ENCODE data around the gene SPTBN2.

Gene SPTBN2

DNA sequence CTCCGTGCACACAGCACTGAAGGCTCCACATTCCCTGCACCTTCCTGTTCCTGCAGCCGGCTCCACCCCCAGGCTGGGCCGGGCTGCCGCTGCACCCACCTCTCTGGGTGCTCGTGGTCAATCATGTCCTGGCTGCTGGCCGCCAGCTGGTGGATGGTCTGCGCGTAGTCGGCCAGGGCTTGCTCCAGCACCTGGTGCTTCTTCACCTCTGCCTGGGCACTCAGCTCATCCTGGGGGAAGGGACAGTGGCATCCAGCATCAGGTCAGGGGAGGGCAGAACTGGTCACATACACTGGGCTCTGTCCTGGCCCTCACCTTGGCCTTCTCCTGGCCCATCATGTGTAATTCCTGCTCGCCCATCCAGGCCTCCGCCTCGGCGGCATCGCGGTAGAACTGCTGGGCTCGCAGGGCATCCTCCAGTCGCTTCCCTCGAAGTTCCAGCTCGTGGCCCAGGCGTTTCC, 36.1 kb downstream of the SPTBN2 start:
- TF ChIP-seq FOXM1 (IDR thresholded peaks at IDR 0.05; ENCODE audit: borderline replicate concordance) (no peak), TARDBP (IDR thresholded peaks at IDR 0.05) (no peak), ZNF384 (IDR thresholded peaks at IDR 0.05) (no peak), FOXA1 (IDR thresholded peaks at IDR 0.05) (no peak), BHLHE40 (IDR thresholded peaks at IDR 0.05; ENCODE audit: borderline replicate concordance) (no peak)
- DNase-seq (ENCODE audit: extremely low spot score), result no peak
- ChIA-PET POLR2A (interaction anchor here (1.1 kb wide), 1 partner anchor 142 kb away, joined by 3 read pairs; no protein-coding TSS in a partner anchor), CTCF (interaction anchor here (1.1 kb wide), 1 partner anchor 14 kb away, joined by 3 read pairs; no protein-coding TSS in a partner anchor)

- TF ChIP-seq SP1 (IDR thresholded peaks at IDR 0.05) (no peak), HDGF (IDR thresholded peaks at IDR 0.05; ENCODE audit: borderline replicate concordance) (no peak), L3MBTL2 (conservative IDR thresholded peaks at IDR 0.05) (no peak), PKNOX1 (IDR thresholded peaks at IDR 0.05) (no peak), ELF4 (IDR thresholded peaks at IDR 0.05) (no peak), FOXA1 (IDR thresholded peaks at IDR 0.05) (no peak), FOXK2 (IDR thresholded peaks at IDR 0.05) (no peak), ARNT (IDR thresholded peaks at IDR 0.05) (no peak), SUZ12 (IDR thresholded peaks at IDR 0.05) (no peak), BHLHE40 (IDR thresholded peaks at IDR 0.05; ENCODE audit: borderline replicate concordance) (no peak), ZNF384 (IDR thresholded peaks at IDR 0.05) (no peak), NFRKB (IDR thresholded peaks at IDR 0.05) (no peak), TARDBP (IDR thresholded peaks at IDR 0.05) (no peak), LEF1 (IDR thresholded peaks at IDR 0.05; ENCODE audit: borderline replicate concordance) (no peak), FOXM1 (IDR thresholded peaks at IDR 0.05; ENCODE audit: borderline replicate concordance) (no peak), CTBP1 (IDR thresholded peaks at IDR 0.05; ENCODE audit: borderline replicate concordance) (no peak)
- CTCF ChIA-PET, result interaction anchor here (1.1 kb wide), 1 partner anchor 14 kb away, joined by 3 read pairs; no protein-coding TSS in a partner anchor
- POLR2A ChIA-PET, result interaction anchor here (1.1 kb wide), 1 partner anchor 142 kb away, joined by 3 read pairs; no protein-coding TSS in a partner anchor
- DNase-seq (ENCODE audit: extremely low spot score), result no peak
These were observed 36.6 kb downstream of the SPTBN2 start for GRCh38 chr11:66692446-66692845.

- POLR2A ChIA-PET, result no interaction called here
- CTCF ChIA-PET, result no interaction called here
- TF ChIP-seq CTBP1 (IDR thresholded peaks at IDR 0.05; ENCODE audit: borderline replicate concordance) (no peak), LEF1 (IDR thresholded peaks at IDR 0.05; ENCODE audit: borderline replicate concordance) (no peak), FOXA1 (IDR thresholded peaks at IDR 0.05) (no peak)
- no peak for DNase-seq (ENCODE audit: extremely low spot score)
These were observed 37.6 kb downstream of the SPTBN2 start for GRCh38 chr11:66691311-66691980.

GRCh38 chr11:66689661-66690590, 39.1 kb downstream of the SPTBN2 start:
- ChIA-PET POLR2A (no interaction called here), CTCF (no interaction called here)

DNA sequence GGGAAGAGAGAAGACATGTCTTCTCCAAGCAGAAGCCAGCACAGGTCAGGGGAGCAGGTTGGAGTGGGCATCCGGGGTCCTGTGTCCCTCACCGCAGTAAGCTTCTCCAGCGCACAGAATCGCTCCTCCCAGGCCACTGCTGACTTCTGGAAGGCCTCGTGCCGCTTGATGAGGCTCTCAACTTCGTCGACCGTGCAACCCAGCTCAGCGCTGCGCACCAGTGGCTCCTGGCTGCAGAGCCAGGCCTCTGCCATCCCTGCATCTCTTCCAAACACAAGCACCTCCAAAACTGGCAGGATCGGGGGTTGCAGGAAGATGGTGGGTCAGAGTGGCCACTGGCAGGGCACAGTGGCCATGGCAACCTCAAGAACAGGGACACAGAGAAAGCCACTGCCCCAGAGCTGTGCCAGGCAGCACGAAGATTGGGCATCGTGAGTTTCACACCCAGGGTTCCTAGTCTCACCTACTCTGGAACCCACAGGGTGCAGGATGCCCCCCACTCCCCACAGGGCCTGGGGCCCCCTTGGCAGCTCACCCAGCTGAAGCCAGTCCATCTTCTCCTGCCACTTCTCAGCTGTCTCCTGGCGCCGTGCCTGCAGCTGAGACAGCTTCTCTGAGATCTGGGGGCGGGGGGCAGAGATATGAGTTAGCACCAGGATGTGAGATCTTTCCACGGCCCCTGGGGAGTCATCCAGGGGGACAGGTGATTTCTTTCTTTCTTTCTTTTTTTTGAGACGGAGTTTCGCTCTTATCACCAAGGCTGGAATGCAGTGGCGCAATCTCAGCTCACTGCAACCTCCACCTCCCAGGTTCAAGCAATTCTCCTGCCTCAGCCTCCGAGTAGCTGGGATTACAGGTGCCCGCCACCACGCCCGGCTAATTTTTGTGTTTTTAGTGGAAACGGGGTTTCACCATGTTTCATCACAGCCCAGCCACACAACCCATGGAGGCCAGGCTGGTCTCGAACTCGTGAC, 40.2 kb downstream of the SPTBN2 start:
- POLR2A ChIA-PET, result no interaction called here
- TF ChIP-seq FOXM1 (IDR thresholded peaks at IDR 0.05; ENCODE audit: borderline replicate concordance) (no peak), HDGF (IDR thresholded peaks at IDR 0.05; ENCODE audit: borderline replicate concordance) (no peak), LEF1 (IDR thresholded peaks at IDR 0.05; ENCODE audit: borderline replicate concordance) (no peak), L3MBTL2 (conservative IDR thresholded peaks at IDR 0.05) (no peak), NFRKB (IDR thresholded peaks at IDR 0.05) (no peak), PKNOX1 (IDR thresholded peaks at IDR 0.05) (no peak), ARNT (IDR thresholded peaks at IDR 0.05) (no peak), ELF4 (IDR thresholded peaks at IDR 0.05) (no peak), ZNF384 (IDR thresholded peaks at IDR 0.05) (no peak), FOXK2 (IDR thresholded peaks at IDR 0.05) (no peak), SP1 (IDR thresholded peaks at IDR 0.05) (no peak), FOXA1 (IDR thresholded peaks at IDR 0.05) (no peak), BHLHE40 (IDR thresholded peaks at IDR 0.05; ENCODE audit: borderline replicate concordance) (no peak), CTBP1 (IDR thresholded peaks at IDR 0.05; ENCODE audit: borderline replicate concordance) (no peak), SUZ12 (IDR thresholded peaks at IDR 0.05) (no peak), TARDBP (IDR thresholded peaks at IDR 0.05) (no peak)
- no peak for DNase-seq (ENCODE audit: extremely low spot score)
- CTCF ChIA-PET, result no interaction called here

More at GRCh38 chr11:66689661-66690590, 39.1 kb downstream of the SPTBN2 start:
- TF ChIP-seq SP1 (IDR thresholded peaks at IDR 0.05), result no peak
- DNase-seq (ENCODE audit: extremely low spot score), result no peak

DNA sequence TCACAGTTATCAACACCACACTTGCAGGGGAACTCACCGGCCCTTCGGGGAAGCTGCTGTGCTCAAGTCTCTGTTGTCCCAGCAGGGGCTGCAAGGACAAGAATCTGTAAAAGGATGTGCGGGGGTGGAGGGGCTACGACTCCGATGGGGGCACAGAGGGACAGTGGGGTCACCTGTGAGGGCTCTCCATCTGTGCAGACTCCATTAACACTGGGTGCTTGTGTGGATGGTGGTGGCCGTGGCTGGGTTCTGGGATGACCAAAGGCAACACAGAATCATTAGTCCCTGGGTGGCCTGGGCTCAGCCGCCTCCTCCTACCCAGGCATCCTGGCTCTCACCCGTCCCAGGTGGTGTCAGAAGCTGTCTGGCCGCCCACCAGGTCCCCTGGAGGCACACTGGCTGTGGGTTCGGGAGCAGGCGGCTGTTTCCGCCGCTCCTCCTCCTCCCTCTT, 41.2 kb downstream of the SPTBN2 start:
- POLR2A ChIA-PET, result no interaction called here
- CTCF ChIA-PET, result no interaction called here
- DNase-seq (ENCODE audit: extremely low spot score), result no peak
- TF ChIP-seq L3MBTL2 (conservative IDR thresholded peaks at IDR 0.05) (no peak), BHLHE40 (IDR thresholded peaks at IDR 0.05; ENCODE audit: borderline replicate concordance) (no peak), SP1 (IDR thresholded peaks at IDR 0.05) (no peak), PKNOX1 (IDR thresholded peaks at IDR 0.05) (no peak), LEF1 (IDR thresholded peaks at IDR 0.05; ENCODE audit: borderline replicate concordance) (no peak), FOXM1 (IDR thresholded peaks at IDR 0.05; ENCODE audit: borderline replicate concordance) (no peak)
